Transverse colon (tissue), 4 donors: ENCODE data around the gene FIP1L1. TPM values are rescaled to one million over a fixed set of nuclear protein-coding genes. Genes with fewer than 3 reads are reported as not detected.

ENCODE experiments used
- DNase-seq: peaks from one replicate; pipeline ENCODE4 v3.0.0-alpha.2; 2019
- H3K27ac ChIP-seq, 4 donors: fragments of 200-600 bp; sonication (generic); 2 replicates each; pipeline ENCODE4 v1.5.1; 2016 to 2018; ENCODE audit warnings: inconsistent platforms in 4 of 4
- H3K27me3 ChIP-seq: fragments of 200-600 bp; sonication (generic); 2 replicates; pipeline ENCODE4 v1.5.1; 2017; ENCODE audit warnings: inconsistent platforms
- H3K36me3 ChIP-seq, 4 donors: fragments of 200-600 bp; sonication (generic); 2 replicates each; pipeline ENCODE4 v1.5.1; 2017 to 2019; ENCODE audit warnings: inconsistent platforms in 4 of 4
- H3K4me1 ChIP-seq, 4 donors: fragments of 200-600 bp; sonication (generic); 2 replicates each; pipeline ENCODE4 v1.5.1; 2017 to 2020; ENCODE audit warnings: inconsistent platforms in 4 of 4
- H3K4me3 ChIP-seq, 4 donors: fragments of 200-600 bp; sonication (generic); 1 replicate in 1 of 4; 2 replicates in 3 of 4; pipeline versions ENCODE4 v1.5.1 to v1.6.1; 2017 to 2019; ENCODE audit warnings: inconsistent platforms in 4 of 4
- H3K9me3 ChIP-seq, 2 donors: fragments of 200-600 bp; sonication (generic); 2 replicates each; pipeline ENCODE4 v1.5.1; 2017 to 2019; ENCODE audit warnings: inconsistent platforms in 2 of 2
- EP300 ChIP-seq: sonication (generic); formaldehyde crosslinking; IDR thresholded peaks from one replicate; pipeline ENCODE4 v1.6.1; 2017; ENCODE audit warnings: antibody characterized with exemption, low read depth
- POLR2A ChIP-seq: fragments of 450-650 bp; IDR thresholded peaks from one replicate; pipeline ENCODE4 v1.6.1; 2016; ENCODE audit warnings: antibody characterized with exemption, mild to moderate bottlenecking, moderate library complexity
- POLR2AphosphoS5 ChIP-seq, 3 donors: sonication (generic); formaldehyde crosslinking; IDR thresholded peaks; one replicate each; pipeline ENCODE4 v1.6.1; 2016; ENCODE audit warnings: antibody characterized with exemption in 3 of 3
- WGBS, 2 donors: methylation state at CpG; one replicate each; pipeline ENCODE4 v1.1.5; 2018; ENCODE audit warnings: low coverage in 1 of 2; 5-methylcytosine and 5-hydroxymethylcytosine counted together
- in situ Hi-C, 4 donors: fragments of 200-750 bp; cut with MboI; loops; one replicate each; pipeline versions ENCODE4 v1.15.0 to v1.15.1; 2017; ENCODE audit warnings: low sequenced_read_pairs in 3 of 4, low pct_ligation_motif_present in 1 of 4, low pct_unique_long_range_greater_than_20kb in 1 of 4
- intact Hi-C: fragments of 100-400 bp; cut with DNase I; formaldehyde crosslinking; loops from one replicate; pipeline ENCODE4 v1.15.1; 2023; ENCODE audit warnings: low total_unique reads
- total RNA-seq, 4 donors: library from RNA; depleted of rRNA; stranded (reverse); fragments of >200 nt; gene quantifications; one replicate each; pipeline ENCODE4 v1.1.0, GENCODE V29; 2016
- TF ChIP-seq, protein P1 (sequence below), 5 experiments: fragments of 200-600 bp in 3 of 5; fragments of 450-650 bp in 2 of 5; sonication (generic) in 3 of 5; IDR thresholded peaks; 1 replicate in 2 of 5; 2 replicates in 3 of 5; pipeline ENCODE4 v1.5.1; 2016 to 2017; ENCODE audit warnings: antibody characterized with exemption in 5 of 5, inconsistent platforms in 3 of 5, mild to moderate bottlenecking in 2 of 5, moderate library complexity in 1 of 5

Gene FIP1L1
- total RNA-seq, 4 donors from 2014 or later, result 20.6 to 97.5 (median 43.9) TPM

GRCh38 chr4:53476232-53477037 is 99.0 kb downstream of the FIP1L1 start:
- no peak for DNase-seq
- Histone ChIP-seq H3K9me3 (no peaks in the 10 kb centered on the region), H3K27me3 (no peaks in the 10 kb centered on the region), H3K4me3 (no peak overlapping the region), H3K4me1 (no peaks in the 10 kb centered on the region), H3K36me3 (peaks cover 0 to 4% (median 0%) of the 10 kb centered on the region in 4 donors), H3K27ac (no peak overlapping the region)
- TF ChIP-seq EP300, result no peak
- no peak for TF ChIP-seq POLR2AphosphoS5 (IDR thresholded peaks at IDR 0.05)
- TF ChIP-seq POLR2A, result no peak
- TF ChIP-seq, protein P1, sequence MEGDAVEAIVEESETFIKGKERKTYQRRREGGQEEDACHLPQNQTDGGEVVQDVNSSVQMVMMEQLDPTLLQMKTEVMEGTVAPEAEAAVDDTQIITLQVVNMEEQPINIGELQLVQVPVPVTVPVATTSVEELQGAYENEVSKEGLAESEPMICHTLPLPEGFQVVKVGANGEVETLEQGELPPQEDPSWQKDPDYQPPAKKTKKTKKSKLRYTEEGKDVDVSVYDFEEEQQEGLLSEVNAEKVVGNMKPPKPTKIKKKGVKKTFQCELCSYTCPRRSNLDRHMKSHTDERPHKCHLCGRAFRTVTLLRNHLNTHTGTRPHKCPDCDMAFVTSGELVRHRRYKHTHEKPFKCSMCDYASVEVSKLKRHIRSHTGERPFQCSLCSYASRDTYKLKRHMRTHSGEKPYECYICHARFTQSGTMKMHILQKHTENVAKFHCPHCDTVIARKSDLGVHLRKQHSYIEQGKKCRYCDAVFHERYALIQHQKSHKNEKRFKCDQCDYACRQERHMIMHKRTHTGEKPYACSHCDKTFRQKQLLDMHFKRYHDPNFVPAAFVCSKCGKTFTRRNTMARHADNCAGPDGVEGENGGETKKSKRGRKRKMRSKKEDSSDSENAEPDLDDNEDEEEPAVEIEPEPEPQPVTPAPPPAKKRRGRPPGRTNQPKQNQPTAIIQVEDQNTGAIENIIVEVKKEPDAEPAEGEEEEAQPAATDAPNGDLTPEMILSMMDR (IDR thresholded peaks at IDR 0.05), result no peak
- in situ Hi-C loops (loop anchor here in 2 of 4 donors (25.0 kb wide), 4 partner anchors 89 to 736 kb away; partner anchors contain the start of gene FIP1L1 (in 1 of the 2)), intact Hi-C loops (no loop called here)
- WGBS, 2 donors, result 80 to 93% methylated on average over 2 to 10 of the region's 10 CpGs

DNA sequence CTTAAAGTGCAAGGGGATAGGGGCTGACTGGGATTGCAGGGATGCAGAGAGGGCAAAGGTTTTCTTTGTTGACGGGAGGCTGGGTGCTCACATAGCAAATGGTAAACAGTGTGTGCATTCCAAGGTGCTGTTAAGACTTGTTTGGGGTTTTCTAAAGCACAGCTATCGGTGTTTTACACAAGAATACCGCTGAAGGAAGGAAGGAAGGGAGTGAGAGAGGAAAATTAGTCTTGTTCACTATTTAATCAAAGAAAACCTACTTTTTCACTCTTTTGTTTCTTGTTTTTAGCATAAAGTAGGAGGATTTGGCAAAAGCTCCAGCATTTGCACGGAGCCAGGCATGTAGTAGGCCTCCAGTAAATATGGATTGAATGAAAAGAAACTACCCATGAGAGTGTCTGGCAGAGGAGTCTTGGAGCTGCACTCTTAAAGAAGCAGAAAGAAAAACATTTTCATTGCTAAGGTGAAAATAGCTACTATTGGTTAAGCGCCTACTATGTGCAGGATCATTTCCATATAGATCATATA is 99.7 kb downstream of the FIP1L1 start:
- H3K4me3 ChIP-seq, result no peak overlapping the region
- peaks cover 0 to 4% (median 0%) of the 10 kb centered on the region in 4 donors for H3K36me3 ChIP-seq
- 74 to 79% methylated on average over 2 to 5 of the region's 5 CpGs for WGBS, 2 donors
- no peak overlapping the region for H3K27ac ChIP-seq
- no peaks in the 10 kb centered on the region for H3K4me1 ChIP-seq
- TF ChIP-seq POLR2A, result no peak
- TF ChIP-seq POLR2AphosphoS5 (IDR thresholded peaks at IDR 0.05), result no peak
- no peak for TF ChIP-seq EP300
- TF ChIP-seq, protein P1 (IDR thresholded peaks at IDR 0.05), result no peak
- H3K9me3 ChIP-seq, result no peaks in the 10 kb centered on the region
- in situ Hi-C loops, result loop anchor here in 2 of 4 donors (25.0 kb wide), 4 partner anchors 90 to 735 kb away; partner anchors contain the start of gene FIP1L1 (in 1 of the 2)
- no peaks in the 10 kb centered on the region for H3K27me3 ChIP-seq
- DNase-seq, result no peak
- intact Hi-C loops, result no loop called here

- DNase-seq, result no peak
- peaks cover 0 to 4% (median 0%) of the 10 kb centered on the region in 4 donors for H3K36me3 ChIP-seq
Measured at GRCh38 chr4:53477636-53478035, 100.2 kb downstream of the FIP1L1 start.

More at GRCh38 chr4:53477636-53478035, 100.2 kb downstream of the FIP1L1 start:
- TF ChIP-seq POLR2A (no peak), POLR2AphosphoS5 (IDR thresholded peaks at IDR 0.05) (no peak), EP300 (no peak)
- TF ChIP-seq, protein P1 (IDR thresholded peaks at IDR 0.05), result no peak
- H3K27me3 ChIP-seq, result no peaks in the 10 kb centered on the region
- no peaks in the 10 kb centered on the region for H3K4me1 ChIP-seq
- H3K27ac ChIP-seq, result no peak overlapping the region
- H3K9me3 ChIP-seq, result no peaks in the 10 kb centered on the region
- in situ Hi-C loops, result loop anchor here in 2 of 4 donors (25.0 kb wide), 4 partner anchors 90 to 735 kb away; partner anchors contain the start of gene FIP1L1 (in 1 of the 2)
- WGBS, 2 donors, result 84 to 88% methylated on average over 1 of the region's 1 CpG
- no peak overlapping the region for H3K4me3 ChIP-seq
- intact Hi-C loops, result no loop called here
